SH-SY5Y (cell line): ENCODE data around the gene ITGAL.

Experiments used
- GATA2 ChIP-seq: IDR thresholded peaks from 2 replicates; pipeline ENCODE4 v1.6.1; 2011; ENCODE audit warnings: mild to moderate bottlenecking, low read depth, low read length
- GATA3 ChIP-seq: IDR thresholded peaks from 2 replicates; pipeline ENCODE4 v1.6.1; 2011; ENCODE audit warnings: low read depth, mild to moderate bottlenecking, low read length, moderate library complexity

DNA sequence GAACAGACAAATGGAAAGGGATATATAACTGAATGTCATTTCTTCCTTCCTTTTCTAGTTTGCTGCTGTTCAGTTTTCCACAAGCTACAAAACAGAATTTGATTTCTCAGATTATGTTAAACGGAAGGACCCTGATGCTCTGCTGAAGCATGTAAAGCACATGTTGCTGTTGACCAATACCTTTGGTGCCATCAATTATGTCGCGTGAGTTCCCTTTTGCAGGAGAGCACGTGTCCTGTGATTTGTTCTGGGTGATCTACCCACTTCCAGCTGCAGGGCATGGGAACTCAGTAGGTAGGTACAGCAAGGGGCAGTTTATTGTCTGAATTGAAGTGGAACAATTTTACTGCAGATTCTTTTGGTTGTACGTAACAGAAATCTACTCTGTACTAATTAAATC, 8.8 kb downstream of the ITGAL start:
- TF ChIP-seq GATA2 (no peak), GATA3 (no peak)
